Glutamatergic neuron (in vitro differentiated cells): ENCODE data around the gene MTCP1. TPM values are rescaled to one million over a fixed set of nuclear protein-coding genes. Genes with fewer than 3 reads are reported as not detected.

Source experiments
- DNase-seq: peaks from one replicate; pipeline ENCODE4 v3.0.0; 2022
- H3K27ac Mint-ChIP-seq: one replicate; pipeline ENCODE4 v1.8.0; 2020; ENCODE audit warnings: mild to moderate bottlenecking, mixed read lengths, inconsistent platforms; ENCODE audit not compliant: unreplicated experiment
- H3K27me3 Mint-ChIP-seq: one replicate; pipeline ENCODE4 v1.8.0; 2020; ENCODE audit warnings: mild to moderate bottlenecking, moderate library complexity, mixed read lengths, inconsistent platforms; ENCODE audit not compliant: unreplicated experiment
- H3K36me3 Mint-ChIP-seq: one replicate; pipeline ENCODE4 v1.8.0; 2020; ENCODE audit warnings: mild to moderate bottlenecking, mixed read lengths, inconsistent platforms; ENCODE audit not compliant: unreplicated experiment
- H3K4me1 Mint-ChIP-seq: one replicate; pipeline ENCODE4 v1.8.0; 2020; ENCODE audit warnings: mild to moderate bottlenecking, low read depth, mixed read lengths, inconsistent platforms; ENCODE audit not compliant: unreplicated experiment
- H3K4me3 Mint-ChIP-seq: one replicate; pipeline ENCODE4 v1.8.0; 2020; ENCODE audit warnings: mild to moderate bottlenecking, mixed read lengths, inconsistent platforms; ENCODE audit not compliant: unreplicated experiment
- H3K9me3 Mint-ChIP-seq: one replicate; pipeline ENCODE4 v1.8.0; 2020; ENCODE audit warnings: mild to moderate bottlenecking, moderate library complexity, mixed read lengths, inconsistent platforms; ENCODE audit not compliant: unreplicated experiment
- total RNA-seq: library from RNA; stranded (reverse); fragmentation: NEBNext Ultra II Directional; extraction: Animal tissue kit (Norgen Biotek cat#: 25700); gene quantifications from one replicate; pipeline ENCODE4 v1.2.1, GENCODE V29; 2021; ENCODE audit not compliant: unreplicated experiment
- TF ChIP-seq, protein P1 (sequence below): fragments of 200-600 bp; sonication (generic); IDR thresholded peaks from one replicate; pipeline ENCODE4 v1.5.0; 2021; ENCODE audit not compliant: partially characterized antibody, unreplicated experiment

MTCP1 gene
- total RNA-seq, 1 donor from 2014 or later = 9.5 TPM

DNA sequence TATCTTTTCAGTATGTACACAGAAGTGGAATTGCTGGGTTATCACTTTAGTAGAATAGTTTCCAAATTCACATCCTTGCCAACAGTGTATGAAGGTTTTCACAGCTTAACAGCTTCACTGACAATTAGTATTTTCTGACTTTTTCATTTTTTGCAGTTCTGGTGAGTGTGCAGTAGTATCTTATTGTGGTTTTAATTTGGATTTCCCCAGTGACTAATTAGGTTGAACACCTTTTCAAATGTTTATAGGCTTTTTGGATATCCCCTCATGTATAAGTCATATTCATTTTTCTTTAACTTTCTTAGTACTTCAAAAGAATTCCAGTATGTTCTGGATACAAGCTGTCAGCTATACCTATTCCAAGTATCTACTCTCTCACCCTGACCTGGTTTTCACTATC is 37.5 kb upstream of the MTCP1 start:
- Mint-ChIP-seq H3K27me3 (no peaks in the 10 kb centered on the region), H3K4me3 (no peak overlapping the region), H3K36me3 (peaks cover 4% of the 10 kb centered on the region), H3K27ac (no peak overlapping the region), H3K9me3 (no peaks in the 10 kb centered on the region), H3K4me1 (no peaks in the 10 kb centered on the region)
- TF ChIP-seq, protein P1, sequence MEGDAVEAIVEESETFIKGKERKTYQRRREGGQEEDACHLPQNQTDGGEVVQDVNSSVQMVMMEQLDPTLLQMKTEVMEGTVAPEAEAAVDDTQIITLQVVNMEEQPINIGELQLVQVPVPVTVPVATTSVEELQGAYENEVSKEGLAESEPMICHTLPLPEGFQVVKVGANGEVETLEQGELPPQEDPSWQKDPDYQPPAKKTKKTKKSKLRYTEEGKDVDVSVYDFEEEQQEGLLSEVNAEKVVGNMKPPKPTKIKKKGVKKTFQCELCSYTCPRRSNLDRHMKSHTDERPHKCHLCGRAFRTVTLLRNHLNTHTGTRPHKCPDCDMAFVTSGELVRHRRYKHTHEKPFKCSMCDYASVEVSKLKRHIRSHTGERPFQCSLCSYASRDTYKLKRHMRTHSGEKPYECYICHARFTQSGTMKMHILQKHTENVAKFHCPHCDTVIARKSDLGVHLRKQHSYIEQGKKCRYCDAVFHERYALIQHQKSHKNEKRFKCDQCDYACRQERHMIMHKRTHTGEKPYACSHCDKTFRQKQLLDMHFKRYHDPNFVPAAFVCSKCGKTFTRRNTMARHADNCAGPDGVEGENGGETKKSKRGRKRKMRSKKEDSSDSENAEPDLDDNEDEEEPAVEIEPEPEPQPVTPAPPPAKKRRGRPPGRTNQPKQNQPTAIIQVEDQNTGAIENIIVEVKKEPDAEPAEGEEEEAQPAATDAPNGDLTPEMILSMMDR = no peak
- DNase-seq = no peak

DNA sequence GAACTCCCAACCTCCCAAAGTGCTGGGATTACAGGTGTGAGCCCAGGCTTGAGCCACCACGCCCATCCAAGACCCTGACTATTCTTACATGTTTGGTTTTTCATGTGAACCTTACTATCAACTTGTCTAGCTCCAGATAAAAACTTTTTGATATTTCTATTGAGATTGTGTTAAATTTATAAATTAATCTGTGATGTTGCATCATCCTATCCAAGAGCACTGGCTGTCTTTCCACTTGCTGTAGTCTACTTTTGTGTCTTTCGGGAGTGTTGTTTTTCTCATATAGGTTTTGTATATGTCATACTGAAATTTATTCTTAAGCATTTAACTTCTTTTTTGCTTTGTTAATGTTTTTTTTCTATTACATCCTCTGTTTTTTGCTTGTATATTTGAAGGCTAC is 35.0 kb upstream of the MTCP1 start:
- Mint-ChIP-seq H3K4me3 (no peak overlapping the region), H3K27me3 (no peaks in the 10 kb centered on the region), H3K36me3 (no peaks in the 10 kb centered on the region), H3K4me1 (no peaks in the 10 kb centered on the region), H3K27ac (no peak overlapping the region), H3K9me3 (no peaks in the 10 kb centered on the region)
- DNase-seq = no peak
- TF ChIP-seq, protein P1 = no peak

DNA sequence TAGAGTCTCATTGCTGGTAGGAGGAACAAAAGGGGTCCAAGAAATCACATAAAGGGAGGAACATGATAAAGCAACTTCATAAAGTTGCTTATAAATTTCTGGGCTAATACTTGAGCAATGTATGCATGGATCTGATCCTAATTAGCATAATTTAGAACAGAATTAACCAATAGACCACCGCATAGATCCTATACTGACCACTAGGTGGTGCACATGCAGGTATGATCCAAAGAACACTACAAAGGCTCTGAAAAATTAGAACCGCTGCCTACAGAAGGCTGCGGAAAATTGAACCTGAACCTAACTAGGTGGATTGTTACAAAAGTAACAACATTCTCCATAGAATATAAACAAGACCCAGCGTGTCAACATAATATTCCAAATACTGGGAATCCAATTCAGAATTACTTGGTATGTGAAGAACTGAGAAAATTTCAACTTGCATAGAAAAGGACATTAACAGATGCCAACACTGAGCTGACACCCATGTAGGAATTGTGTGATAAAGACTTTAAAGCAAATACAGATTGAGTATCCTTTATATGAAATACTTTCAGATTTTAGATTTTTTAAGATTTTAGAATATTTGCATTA is 23.6 kb upstream of the MTCP1 start:
- Mint-ChIP-seq H3K4me1 (no peaks in the 10 kb centered on the region), H3K27me3 (no peaks in the 10 kb centered on the region), H3K4me3 (no peak overlapping the region), H3K36me3 (no peaks in the 10 kb centered on the region), H3K27ac (no peak overlapping the region), H3K9me3 (no peaks in the 10 kb centered on the region)
- DNase-seq = no peak
- TF ChIP-seq, protein P1 = peak; percentile 71

DNA sequence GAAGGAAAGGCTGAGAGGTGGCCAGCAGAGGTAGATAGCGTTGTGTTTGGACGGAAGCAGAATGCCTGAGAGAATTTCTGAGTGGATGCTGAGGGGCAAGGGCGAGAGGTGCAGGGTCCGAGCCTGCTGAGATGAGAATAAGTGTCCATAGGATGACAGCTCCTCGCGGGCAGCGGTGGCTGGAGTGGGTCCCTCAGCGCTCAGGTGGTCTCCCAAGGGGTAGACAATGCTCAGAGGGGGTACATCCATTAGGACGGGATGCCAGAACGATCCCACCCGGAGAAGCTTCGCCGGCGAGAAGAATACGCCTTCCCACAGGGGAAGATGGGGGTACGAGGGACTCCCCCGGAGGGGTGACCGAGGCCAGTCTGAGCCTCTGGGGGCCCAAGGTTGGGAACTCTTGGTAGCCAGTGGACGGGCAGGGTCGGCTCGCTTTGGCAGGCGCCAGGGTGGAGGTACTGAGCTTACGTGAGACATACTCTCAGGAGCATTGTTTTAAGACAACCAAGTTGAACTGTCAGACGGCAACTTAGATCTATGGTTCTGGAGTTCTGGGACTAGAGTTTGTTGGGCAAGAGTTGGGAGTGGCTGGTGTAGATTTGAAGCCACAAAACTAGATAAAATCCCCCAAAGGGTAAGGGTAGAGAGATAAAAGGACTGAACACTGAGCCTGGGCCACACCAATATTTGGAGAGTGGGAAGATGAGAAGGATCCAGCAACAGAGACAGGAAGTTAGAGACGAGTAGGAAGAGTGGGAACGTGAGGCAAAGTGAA is 16.2 kb upstream of the MTCP1 start:
- Mint-ChIP-seq H3K4me3 (no peak overlapping the region), H3K9me3 (no peaks in the 10 kb centered on the region), H3K4me1 (no peaks in the 10 kb centered on the region), H3K36me3 (no peaks in the 10 kb centered on the region), H3K27me3 (no peaks in the 10 kb centered on the region), H3K27ac (no peak overlapping the region)
- no peak for DNase-seq
- TF ChIP-seq, protein P1 = no peak

DNA sequence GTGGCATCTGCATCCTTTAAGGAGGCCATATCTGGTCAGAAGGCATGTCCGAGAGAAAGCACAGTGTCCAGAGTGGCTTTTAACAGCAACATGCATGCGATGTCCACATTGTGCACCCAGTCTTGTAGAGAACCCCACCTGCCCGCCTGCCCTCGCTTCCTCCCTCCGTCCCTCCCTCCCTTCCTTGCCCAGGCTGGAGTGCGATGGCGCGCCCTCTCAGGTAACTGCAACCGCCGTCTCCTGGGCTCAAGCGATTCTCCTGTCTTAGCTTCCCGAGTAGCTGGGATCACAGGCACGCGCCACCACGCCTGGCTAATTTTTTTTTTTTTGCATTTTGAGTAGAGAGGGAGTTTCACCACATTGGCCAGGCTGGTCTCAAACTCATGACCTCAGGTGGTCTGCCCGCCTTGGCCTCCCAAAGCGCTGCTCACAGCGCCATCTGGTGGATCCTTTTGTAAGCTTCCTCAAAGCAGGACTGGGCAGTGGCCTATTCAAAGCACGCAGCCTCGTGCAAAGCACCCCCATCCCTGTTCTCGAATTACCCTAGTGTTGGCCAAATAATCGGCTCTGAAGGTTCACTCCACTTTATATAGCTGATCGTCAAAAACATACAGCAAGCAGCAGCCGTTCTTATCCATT is 15.4 kb upstream of the MTCP1 start:
- H3K27ac Mint-ChIP-seq = no peak overlapping the region
- H3K4me1 Mint-ChIP-seq = no peaks in the 10 kb centered on the region
- no peaks in the 10 kb centered on the region for H3K36me3 Mint-ChIP-seq
- H3K9me3 Mint-ChIP-seq = no peaks in the 10 kb centered on the region
- peak; percentile 38 for DNase-seq
- no peaks in the 10 kb centered on the region for H3K27me3 Mint-ChIP-seq
- TF ChIP-seq, protein P1 = no peak
- H3K4me3 Mint-ChIP-seq = no peak overlapping the region
